B cell (primary cell): ENCODE results near the gene CCDC50. TPM values are rescaled to one million over a fixed set of nuclear protein-coding genes. Genes with fewer than 3 reads are reported as not detected.

Experiments
- ATAC-seq: fragments of 200-7000 bp; cut with Tn5 transposase; one replicate; pipeline ENCODE4 v1.10.0; 2021; ENCODE audit warnings: low read depth, mild to moderate bottlenecking, moderate number of reproducible peaks, moderate library complexity
- CTCF ChIA-PET: fragments of 350-600 bp; sonication (Branson Sonifier 250); formaldehyde crosslinking; loops from one replicate; lab custom pipeline; 2021; ENCODE audit warnings: antibody characterized with exemption, inconsistent platforms; lab: Charles Lee
- POLR2A ChIA-PET: fragments of 350-600 bp; sonication (Branson Sonifier 250); formaldehyde crosslinking; loops from one replicate; lab custom pipeline; 2021; ENCODE audit warnings: antibody characterized with exemption; lab: Charles Lee
- DNase-seq: peaks from one replicate; pipeline ENCODE4 v3.0.0; 2013
- H2AFZ ChIP-seq: 2 replicates; pipeline ENCODE4 v1.6.1; 2012; ENCODE audit warnings: mild to moderate bottlenecking, low read depth, low read length; ENCODE audit not compliant: insufficient read depth, poor library complexity, severe bottlenecking
- H3K27ac ChIP-seq, 2 donors: 1 replicate in 1 of 2; 2 replicates in 1 of 2; pipeline ENCODE4 v1.5.1; 2012 to 2013; ENCODE audit warnings: low read length in 2 of 2, mild to moderate bottlenecking in 2 of 2, moderate library complexity in 1 of 2
- H3K27me3 ChIP-seq, 4 experiments: fragments of 200-600 bp in 1 of 4; sonication (generic) in 1 of 4; replicated peaks in 1 of 4; 1 replicate in 2 of 4; 2 replicates in 2 of 4; pipeline versions ENCODE4 v1.6.1 to v1.7.0; 2013 to 2016; ENCODE audit warnings: low read length in 3 of 4, mild to moderate bottlenecking in 2 of 4, mixed read lengths in 1 of 4, moderate library complexity in 1 of 4; ENCODE audit not compliant: insufficient read depth in 4 of 4, control insufficient read depth in 3 of 4; ENCODE audit errors: control extremely low read depth in 1 of 4
- H3K36me3 ChIP-seq, 2 experiments: replicated peaks in 1 of 2; 1 replicate in 1 of 2; 2 replicates in 1 of 2; pipeline versions ENCODE4 v1.6.1 to v1.7.1; 2013; ENCODE audit warnings: low read length in 1 of 2; ENCODE audit not compliant: insufficient read depth in 2 of 2, control insufficient read depth in 1 of 2; ENCODE audit errors: control extremely low read depth in 1 of 2, extremely low read depth in 1 of 2
- H3K4me1 ChIP-seq, 2 donors: fragments of 200-600 bp in 1 of 2; sonication (generic) in 1 of 2; 1 replicate in 1 of 2; 2 replicates in 1 of 2; pipeline versions ENCODE4 v1.5.1 to v1.6.1; 2013 to 2017; ENCODE audit warnings: low read length in 2 of 2; ENCODE audit not compliant: control insufficient read depth in 2 of 2, insufficient read depth in 2 of 2
- H3K4me2 ChIP-seq: replicated peaks from 2 replicates; pipeline ENCODE3; 2012; ENCODE audit warnings: mild to moderate bottlenecking, low read depth, low read length; ENCODE audit not compliant: poor library complexity, severe bottlenecking
- H3K4me3 ChIP-seq, 5 experiments: fragments of 200-600 bp in 1 of 5; sonication (generic) in 1 of 5; 1 replicate in 3 of 5; 2 replicates in 2 of 5; pipeline versions ENCODE4 v1.5.1 to v1.7.0; 2011 to 2016; ENCODE audit warnings: low read length in 4 of 5, mild to moderate bottlenecking in 4 of 5, low read depth in 2 of 5, control low read depth in 1 of 5, moderate library complexity in 1 of 5; ENCODE audit not compliant: insufficient read depth in 1 of 5; ENCODE audit errors: control extremely low read depth in 1 of 5, extremely low read depth in 1 of 5
- H3K79me2 ChIP-seq: fragments of 200-600 bp; sonication (generic); one replicate; pipeline ENCODE4 v1.6.0; 2016; ENCODE audit warnings: low read length; ENCODE audit not compliant: control insufficient read depth, insufficient read depth
- H3K9ac ChIP-seq: fragments of 200-600 bp; sonication (generic); 2 replicates; pipeline ENCODE4 v1.6.1; 2017; ENCODE audit warnings: mild to moderate bottlenecking, low read length, moderate library complexity
- H3K9me3 ChIP-seq, 3 donors: one replicate each; pipeline versions ENCODE4 v1.6.1 to v1.7.1; 2013; ENCODE audit warnings: low read length in 2 of 3; ENCODE audit not compliant: control insufficient read depth in 2 of 3, insufficient read depth in 1 of 3; ENCODE audit errors: control extremely low read depth in 1 of 3
- H4K20me1 ChIP-seq: 2 replicates; pipeline ENCODE4 v1.6.0; 2012; ENCODE audit warnings: mild to moderate bottlenecking, low read length; ENCODE audit not compliant: insufficient read depth, control insufficient read depth, poor library complexity, severe bottlenecking
- H3K27ac Mint-ChIP-seq: one replicate; pipeline ENCODE4 v1.8.0; 2021; ENCODE audit warnings: mixed read lengths
- H3K27me3 Mint-ChIP-seq: one replicate; pipeline ENCODE4 v1.8.0; 2021; ENCODE audit warnings: mixed read lengths
- H3K4me1 Mint-ChIP-seq: one replicate; pipeline ENCODE4 v1.8.0; 2021; ENCODE audit warnings: mixed read lengths
- H3K4me3 Mint-ChIP-seq: one replicate; pipeline ENCODE4 v1.8.0; 2021; ENCODE audit warnings: mixed read lengths
- H3K9me3 Mint-ChIP-seq: one replicate; pipeline ENCODE4 v1.8.0; 2022; ENCODE audit warnings: mixed read lengths; ENCODE audit not compliant: insufficient read depth
- CTCF ChIP-seq: fragments of 200-600 bp; IDR thresholded peaks from one replicate; pipeline ENCODE4 v1.8.0; 2022; ENCODE audit warnings: antibody characterized with exemption, mild to moderate bottlenecking
- EZH2 ChIP-seq: IDR thresholded peaks from 2 replicates; pipeline ENCODE4 v1.6.1; 2012; ENCODE audit warnings: borderline replicate concordance, low read depth, mild to moderate bottlenecking, moderate library complexity, low read length; ENCODE audit not compliant: insufficient read depth, poor library complexity, severe bottlenecking
- WGBS: methylation state at CpG from one replicate; pipeline ENCODE4 v1.1.5; 2013; ENCODE audit warnings: missing lambda C conversion rate; ENCODE audit not compliant: insufficient coverage; 5-methylcytosine and 5-hydroxymethylcytosine counted together
- intact Hi-C: fragments of 100-400 bp; cut with micrococcal nuclease; formaldehyde crosslinking; loops from one replicate; pipeline ENCODE4 v1.10.0; 2022
- polyA plus RNA-seq: library from polyadenylated mRNA; depleted of rRNA; stranded (reverse); fragments of >200 nt; gene quantifications from 2 replicates; pipeline ENCODE4 v1.2.3, GENCODE V29; 2012
- total RNA-seq, 2 donors: library from RNA; stranded (reverse); fragments of 120-200 nt in 1 of 2; gene quantifications; 1 replicate in 1 of 2; 2 replicates in 1 of 2; pipeline versions ENCODE4 v1.2.3 to v1.2.4, GENCODE V29; 2013 to 2022

The CCDC50 gene
- total and polyA plus RNA-seq, 2 donors (not counting 1 experiment from before 2014, with no cell fraction given), result 48.7 to 121 TPM

GRCh38 chr3:191296041-191296541 lies 33.1 kb upstream of the CCDC50 start:
- H3K4me2 ChIP-seq, result peak overlapping the region; percentile 52
- peak overlapping the region; percentile 12 for H3K9ac ChIP-seq
- peak; percentile 86 for ATAC-seq
- H3K4me1 ChIP-seq, result peaks cover 84% of the 10 kb centered on the region in 2 donors
- no peaks in the 10 kb centered on the region for H3K36me3 ChIP-seq
- Mint-ChIP-seq H3K9me3 (no peaks in the 10 kb centered on the region), H3K27ac (no peak overlapping the region), H3K4me1 (peaks cover 50% of the 10 kb centered on the region), H3K4me3 (no peak overlapping the region), H3K27me3 (no peaks in the 10 kb centered on the region)
- no peaks in the 10 kb centered on the region for H3K79me2 ChIP-seq
- peaks cover 0 to 15% (median 0%) of the 10 kb centered on the region in 3 donors for H3K9me3 ChIP-seq
- no peaks in the 10 kb centered on the region for H3K27me3 ChIP-seq
- peak; percentile 86 for DNase-seq
- peak overlapping the region; percentile 63 to 75 for H3K27ac ChIP-seq
- intact Hi-C loops, result loop anchor here (1.0 to 2.0 kb wide), 3 partner anchors 15 to 50 kb away; partner anchors contain the start of gene CCDC50
- no peak for TF ChIP-seq EZH2
- no peak for TF ChIP-seq CTCF
- ChIA-PET CTCF (interaction anchor here (0.7 to 1.4 kb wide), 3 partner anchors 9 to 53 kb away, joined by 3 read pairs; no protein-coding TSS in a partner anchor), POLR2A (no interaction called here)
- no peaks in the 10 kb centered on the region for H4K20me1 ChIP-seq
- peak overlapping the region; percentile 10 for H2AFZ ChIP-seq
- WGBS, result 0% methylated on average over 2 of the region's 4 CpGs
- H3K4me3 ChIP-seq, result peak overlapping the region in 1 of 5 experiments; percentile 22

- Histone ChIP-seq H3K9me3 (peaks cover 0 to 9% (median 0%) of the 10 kb centered on the region in 3 donors), H4K20me1 (no peaks in the 10 kb centered on the region), H3K27me3 (no peaks in the 10 kb centered on the region), H3K4me1 (peaks cover 84 to 90% of the 10 kb centered on the region in 2 donors), H3K27ac (peak overlapping the region; percentile 31 to 52), H3K79me2 (no peaks in the 10 kb centered on the region), H3K4me3 (no peak overlapping the region), H2AFZ (peak overlapping the region; percentile 63), H3K9ac (no peak overlapping the region), H3K36me3 (no peaks in the 10 kb centered on the region), H3K4me2 (peak overlapping the region; percentile 42)
- Mint-ChIP-seq H3K4me1 (peaks cover 55% of the 10 kb centered on the region), H3K9me3 (no peaks in the 10 kb centered on the region), H3K4me3 (peak overlapping the region; percentile 2), H3K27ac (peak overlapping the region; percentile 80), H3K27me3 (no peaks in the 10 kb centered on the region)
- intact Hi-C loops, result no loop called here
- no peak for ATAC-seq
- ChIA-PET POLR2A (no interaction called here), CTCF (no interaction called here)
- TF ChIP-seq EZH2 (no peak), CTCF (no peak)
- DNase-seq, result no peak
Observed at GRCh38 chr3:191298846-191299245, 30.3 kb upstream of the CCDC50 start.
